SH-SY5Y (cell line): ENCODE measurements around the gene NR3C2.

Experiments used
- GATA2 ChIP-seq: IDR thresholded peaks from 2 replicates; pipeline ENCODE4 v1.6.1; 2011; ENCODE audit warnings: mild to moderate bottlenecking, low read depth, low read length
- GATA3 ChIP-seq: IDR thresholded peaks from 2 replicates; pipeline ENCODE4 v1.6.1; 2011; ENCODE audit warnings: low read depth, mild to moderate bottlenecking, low read length, moderate library complexity

Gene NR3C2

GRCh38 chr4:148366251-148366650, 76.0 kb downstream of the NR3C2 start:
- TF ChIP-seq GATA2: no peak
- TF ChIP-seq GATA3: no peak

- TF ChIP-seq GATA2: no peak
- TF ChIP-seq GATA3: no peak
Observed at GRCh38 chr4:148364525-148364924, 77.7 kb downstream of the NR3C2 start.

- TF ChIP-seq GATA2 (no peak), GATA3 (no peak)
Observed at GRCh38 chr4:148359769-148360168, 82.4 kb downstream of the NR3C2 start.

- TF ChIP-seq GATA2 (no peak), GATA3 (no peak)
Observed at GRCh38 chr4:148355442-148356123, 86.6 kb downstream of the NR3C2 start.

GRCh38 chr4:148354186-148354585, 88.0 kb downstream of the NR3C2 start:
- no peak for TF ChIP-seq GATA3
- no peak for TF ChIP-seq GATA2

GRCh38 chr4:148353571-148353970, 88.6 kb downstream of the NR3C2 start:
- TF ChIP-seq GATA2 (no peak), GATA3 (no peak)

GRCh38 chr4:148349153-148349552, 93.1 kb downstream of the NR3C2 start:
- TF ChIP-seq GATA3: no peak

- TF ChIP-seq GATA2 (no peak), GATA3 (no peak)
Observed at GRCh38 chr4:148346657-148347056, 95.6 kb downstream of the NR3C2 start.

- TF ChIP-seq GATA3 (no peak), GATA2 (no peak)
Observed at GRCh38 chr4:148345509-148345908, 96.7 kb downstream of the NR3C2 start.

GRCh38 chr4:148344941-148345340, 97.3 kb downstream of the NR3C2 start:
- no peak for TF ChIP-seq GATA2
- no peak for TF ChIP-seq GATA3

- TF ChIP-seq GATA2: no peak
Observed at GRCh38 chr4:148344352-148344751, 97.9 kb downstream of the NR3C2 start.

GRCh38 chr4:148341980-148342800, 100.0 kb downstream of the NR3C2 start:
- no peak for TF ChIP-seq GATA3

GRCh38 chr4:148335133-148335532, 107.1 kb downstream of the NR3C2 start:
- TF ChIP-seq GATA3: no peak
- no peak for TF ChIP-seq GATA2

- TF ChIP-seq GATA2: no peak
- TF ChIP-seq GATA3: no peak
Observed at GRCh38 chr4:148333265-148333664, 108.9 kb downstream of the NR3C2 start.

- TF ChIP-seq GATA2: no peak
- TF ChIP-seq GATA3: no peak
Observed at GRCh38 chr4:148332486-148332885, 109.7 kb downstream of the NR3C2 start.
